Activated CD8-positive, alpha-beta memory T cell treated with anti-CD3 and anti-CD28 coated beads for 36 hours (primary cell): ENCODE data around the gene TRAF4. TPM values are rescaled to one million over a fixed set of nuclear protein-coding genes. Genes with fewer than 3 reads are reported as not detected.
"Not testable (repeated sequence)": the region's sequence is repeated elsewhere in the genome, so short reads cannot be mapped to it uniquely, and the experiment has no call there.

Experiments
- CTCF ChIA-PET: fragments of 350-600 bp; sonication (Branson Sonifier 250); formaldehyde crosslinking; loops from one replicate; lab custom pipeline; 2021; ENCODE audit warnings: antibody characterized with exemption; lab: Charles Lee
- POLR2A ChIA-PET: fragments of 350-600 bp; sonication (Branson Sonifier 250); formaldehyde crosslinking; loops from one replicate; lab custom pipeline; 2021; ENCODE audit warnings: antibody characterized with exemption; lab: Charles Lee
- total RNA-seq, 2 experiments: library from RNA; stranded (reverse); gene quantifications; one replicate each; pipeline ENCODE4 v1.2.3, GENCODE V29; 2021

TRAF4 gene
- total RNA-seq, 2 experiments from 2014 or later = 158 to 159 TPM

GRCh38 chr17:28751600-28752366 lies 8.0 kb downstream of the TRAF4 start:
- ChIA-PET POLR2A (interaction anchor here (0.7 to 10.4 kb wide), 6 partner anchors 8 to 161 kb away, joined by 3 to 102 read pairs (median 4); partner anchors contain the start of genes NEK8 and TLCD1), CTCF (interaction anchor here (0.7 to 14.9 kb wide), 9 partner anchors 10 to 201 kb away, joined by 3 to 286 read pairs (median 5); partner anchors contain the start of genes NEK8 and TLCD1)

DNA sequence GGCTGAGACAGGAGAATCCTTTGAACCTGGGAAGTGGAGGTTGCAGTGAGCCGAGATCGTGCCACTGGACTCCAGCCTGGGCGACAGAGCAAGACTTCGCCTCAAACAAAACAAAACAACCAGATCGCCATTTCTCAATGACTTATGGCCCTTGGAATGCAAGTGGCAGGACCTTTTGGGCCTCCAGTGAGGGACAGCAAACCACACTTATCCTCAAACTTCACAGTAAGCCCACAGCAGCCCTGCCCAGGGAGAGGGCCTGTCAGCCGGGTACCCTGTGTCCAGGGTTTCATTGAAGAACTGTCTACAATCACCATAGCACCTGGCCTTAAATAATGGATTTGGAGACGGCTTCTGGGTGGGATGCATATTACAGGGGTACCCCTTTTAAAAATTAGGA lies 11.7 kb downstream of the TRAF4 start:
- ChIA-PET CTCF (interaction anchor here (1.3 kb wide), 1 partner anchor 8 kb away, joined by 9 read pairs; no protein-coding TSS in a partner anchor), POLR2A (no interaction called here)

DNA sequence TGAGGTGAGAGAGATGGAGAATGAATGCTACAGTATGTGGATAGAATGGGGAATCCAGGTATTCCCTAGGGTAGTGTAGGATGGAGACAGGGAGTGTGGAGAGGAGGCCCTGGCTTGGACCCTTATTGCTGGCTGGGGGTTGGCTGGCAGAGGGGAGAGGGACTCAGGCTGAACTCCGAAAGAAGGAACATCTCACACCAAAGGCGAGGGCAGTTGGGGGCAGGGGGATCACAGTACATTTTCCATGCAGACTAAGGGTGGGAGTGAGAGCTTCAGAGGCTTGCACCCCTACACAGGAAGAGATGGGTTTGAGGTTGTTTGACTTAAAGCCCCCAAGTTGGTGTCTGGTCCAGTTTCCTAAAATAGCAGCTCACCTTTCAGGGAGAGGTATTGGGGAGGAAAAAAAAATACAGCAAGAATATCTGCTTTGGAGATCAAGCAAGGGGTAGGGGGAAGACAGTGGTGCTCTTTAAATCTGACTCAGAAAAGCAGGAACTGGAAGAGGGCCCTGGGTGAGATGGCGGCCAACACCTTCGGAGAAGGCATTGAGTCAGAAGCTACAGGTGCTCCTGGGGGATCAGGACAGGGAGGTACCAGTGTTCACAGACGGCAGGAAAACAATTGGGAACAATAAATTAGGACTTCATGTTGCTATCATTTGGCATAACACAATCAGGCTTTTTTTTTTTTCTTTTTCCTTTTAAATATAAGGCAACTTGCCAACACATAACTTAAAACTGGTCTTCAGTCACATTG lies 12.4 kb downstream of the TRAF4 start:
- ChIA-PET CTCF (interaction anchor here (1.5 to 2.3 kb wide), 2 partner anchors 16 to 29 kb away, joined by 3 to 10 read pairs; partner anchors contain the start of gene TLCD1), POLR2A (no interaction called here)

GRCh38 chr17:28758411-28759121 lies 14.8 kb downstream of the TRAF4 start:
- POLR2A ChIA-PET = no interaction called here

GRCh38 chr17:28759256-28759865 lies 15.6 kb downstream of the TRAF4 start:
- CTCF ChIA-PET = no interaction called here
- POLR2A ChIA-PET = no interaction called here

More at GRCh38 chr17:28758411-28759121, 14.8 kb downstream of the TRAF4 start:
- CTCF ChIA-PET = interaction anchor here (1.0 to 2.3 kb wide), 2 partner anchors 9 to 32 kb away, joined by 3 to 10 read pairs; partner anchors contain the start of gene TLCD1

DNA sequence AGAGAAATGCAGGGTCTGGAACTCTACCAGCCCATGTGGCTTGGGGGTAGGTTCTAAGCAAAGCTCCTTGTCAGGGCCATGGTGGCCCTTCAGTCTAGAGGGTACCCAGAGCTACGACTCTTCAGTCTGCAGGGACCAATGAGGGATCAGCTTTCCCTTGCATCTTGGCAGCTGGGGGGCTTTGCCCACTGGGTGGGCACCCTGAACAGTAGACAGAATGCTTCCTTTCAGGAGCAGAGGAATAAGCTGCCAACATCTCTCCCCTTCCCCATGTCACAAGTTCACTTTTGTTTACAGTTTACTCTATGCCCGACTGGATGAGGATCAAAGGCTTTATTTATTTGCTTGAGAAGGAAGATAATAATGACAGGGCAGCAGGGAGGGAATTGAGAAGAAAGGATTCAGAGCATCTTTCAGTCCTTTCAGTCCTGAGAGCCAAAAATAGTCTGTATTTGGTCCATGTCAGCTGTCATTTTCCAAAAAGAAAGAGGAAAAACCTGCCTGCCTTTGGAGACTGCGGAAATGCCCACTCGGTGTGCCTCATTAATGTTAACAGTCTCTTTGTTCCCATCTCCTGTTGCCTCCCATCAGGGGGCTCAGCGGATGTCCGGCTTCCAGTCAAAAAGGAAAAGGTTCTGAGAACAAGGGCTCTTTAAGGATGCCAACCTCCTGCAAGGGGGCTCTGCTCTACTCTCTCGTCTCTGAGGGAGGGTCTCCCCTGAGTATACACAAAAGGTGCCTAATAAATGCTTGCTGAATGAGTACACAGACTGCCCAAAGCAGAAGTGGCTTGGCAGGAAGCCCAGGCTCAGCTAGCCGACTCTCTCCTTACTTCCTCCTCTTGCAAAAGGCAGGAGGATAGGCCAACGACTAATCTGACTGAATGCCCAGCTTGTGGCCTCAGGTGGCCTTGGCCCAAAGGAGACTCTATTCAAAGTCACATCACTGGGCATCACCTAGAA lies 17.1 kb downstream of the TRAF4 start:
- POLR2A ChIA-PET = no interaction called here
- CTCF ChIA-PET = interaction anchor here (1.1 to 6.3 kb wide), 3 partner anchors 10 to 34 kb away, joined by 3 to 72 read pairs (median 4); partner anchors contain the start of genes NEK8 and TLCD1

GRCh38 chr17:28763137-28763799 lies 19.5 kb downstream of the TRAF4 start:
- ChIA-PET CTCF (interaction anchor here (0.7 to 6.3 kb wide), 42 partner anchors 9 to 349 kb away, joined by 3 to 72 read pairs (median 5); partner anchors contain the start of genes DHRS13, FAM222B, NEK8 and PIPOX), POLR2A (interaction anchor here (0.5 kb wide), 2 partner anchors 24 to 41 kb away, joined by 3 to 4 read pairs; no protein-coding TSS in a partner anchor)

DNA sequence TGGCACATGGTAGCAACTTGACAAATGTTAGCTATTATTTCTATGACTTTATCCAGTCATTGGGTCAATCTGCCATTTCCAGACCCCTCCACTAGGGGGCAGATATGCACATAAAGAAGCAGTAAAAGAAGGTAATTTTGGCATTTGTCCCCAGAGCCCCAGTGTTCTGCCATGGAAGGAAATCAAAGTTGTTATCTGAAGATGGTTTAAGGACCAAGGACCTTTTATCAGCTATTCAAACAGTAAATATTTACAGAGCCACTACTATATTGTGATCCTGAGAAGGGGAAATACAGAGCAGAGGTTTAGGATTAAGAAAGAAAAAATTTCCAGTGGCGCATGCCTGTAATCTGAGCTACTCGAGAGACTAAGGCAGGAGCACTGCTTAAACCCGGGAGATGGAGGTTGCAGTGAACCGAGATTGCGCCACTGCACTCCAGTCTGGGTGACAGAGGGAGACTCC lies 20.0 kb downstream of the TRAF4 start:
- CTCF ChIA-PET = interaction anchor here (0.7 to 6.3 kb wide), 42 partner anchors 8 to 348 kb away, joined by 3 to 72 read pairs (median 5); partner anchors contain the start of genes DHRS13, FAM222B, NEK8 and PIPOX
- POLR2A ChIA-PET = interaction anchor here (0.5 to 0.6 kb wide), 3 partner anchors 24 to 83 kb away, joined by 3 to 4 read pairs (median 3); no protein-coding TSS in a partner anchor

DNA sequence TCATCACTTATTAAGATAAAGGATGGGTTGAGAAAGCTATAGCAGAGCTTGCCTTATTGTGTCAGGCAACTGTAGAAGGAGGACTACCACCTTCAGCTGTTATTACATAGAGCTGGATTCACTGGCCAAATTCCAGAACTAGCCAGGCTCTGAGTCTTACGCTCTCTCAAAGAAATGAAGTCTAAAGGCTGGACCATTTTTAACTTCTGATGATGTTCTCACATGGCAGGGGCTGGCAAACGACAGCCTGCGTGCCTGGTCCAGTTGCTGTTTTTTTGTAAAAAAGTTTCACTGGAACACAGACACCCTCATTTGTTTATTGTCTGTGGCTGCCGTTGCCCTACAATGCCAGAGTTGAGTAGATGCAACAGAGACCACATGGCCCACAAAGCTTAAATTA lies 21.2 kb downstream of the TRAF4 start:
- ChIA-PET POLR2A (interaction anchor here (1.0 kb wide), 1 partner anchor 136 kb away, joined by 3 read pairs; no protein-coding TSS in a partner anchor), CTCF (interaction anchor here (0.5 to 6.3 kb wide), 11 partner anchors 7 to 489 kb away, joined by 3 to 72 read pairs (median 7); partner anchors contain the start of genes NEK8 and TLCD1)

DNA sequence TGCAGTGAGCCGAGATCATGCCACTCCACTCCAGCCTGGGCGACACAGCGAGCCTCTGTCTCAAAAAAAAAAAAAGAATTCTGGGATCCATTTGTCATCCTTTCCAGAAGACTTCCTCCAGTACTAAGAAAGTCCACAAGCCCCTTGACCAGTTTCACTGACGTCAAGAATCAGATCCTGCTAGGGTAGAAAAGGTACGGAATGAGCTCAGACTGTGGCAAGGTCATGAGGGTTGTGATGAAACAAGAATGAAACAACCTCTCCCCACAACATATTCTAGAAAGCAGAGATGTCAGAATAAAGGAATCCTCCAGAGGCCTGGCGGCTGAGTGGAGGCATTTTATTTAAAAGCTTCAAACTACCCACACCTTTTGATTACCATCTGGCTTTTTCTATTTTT lies 29.9 kb downstream of the TRAF4 start:
- CTCF ChIA-PET = interaction anchor here (0.6 to 2.5 kb wide), 5 partner anchors 9 to 343 kb away, joined by 3 to 12 read pairs (median 4); no protein-coding TSS in a partner anchor

DNA sequence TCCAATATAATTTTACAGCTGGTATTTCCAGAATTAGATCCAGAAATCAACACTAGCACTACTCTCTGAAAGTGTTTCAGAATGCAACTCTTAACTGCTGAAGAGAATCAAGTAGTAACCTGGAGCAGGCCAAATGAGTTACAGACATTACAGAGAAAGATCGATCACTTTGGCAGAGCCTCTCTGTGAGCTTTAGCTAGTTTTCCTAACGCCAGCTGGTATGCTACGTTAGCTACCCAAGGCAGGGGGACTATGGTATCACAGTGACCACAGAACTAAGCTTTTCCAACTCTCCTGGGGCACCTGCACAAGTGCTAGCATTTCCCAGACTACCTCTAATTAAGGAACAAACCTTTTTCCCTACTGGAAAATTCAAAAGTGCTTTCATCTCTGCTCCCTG lies 30.4 kb downstream of the TRAF4 start:
- ChIA-PET POLR2A (no interaction called here), CTCF (interaction anchor here (0.6 to 2.5 kb wide), 5 partner anchors 9 to 343 kb away, joined by 3 to 12 read pairs (median 4); no protein-coding TSS in a partner anchor)

More for the DNA sequence above, 29.9 kb downstream of the TRAF4 start:
- POLR2A ChIA-PET = no interaction called here

DNA sequence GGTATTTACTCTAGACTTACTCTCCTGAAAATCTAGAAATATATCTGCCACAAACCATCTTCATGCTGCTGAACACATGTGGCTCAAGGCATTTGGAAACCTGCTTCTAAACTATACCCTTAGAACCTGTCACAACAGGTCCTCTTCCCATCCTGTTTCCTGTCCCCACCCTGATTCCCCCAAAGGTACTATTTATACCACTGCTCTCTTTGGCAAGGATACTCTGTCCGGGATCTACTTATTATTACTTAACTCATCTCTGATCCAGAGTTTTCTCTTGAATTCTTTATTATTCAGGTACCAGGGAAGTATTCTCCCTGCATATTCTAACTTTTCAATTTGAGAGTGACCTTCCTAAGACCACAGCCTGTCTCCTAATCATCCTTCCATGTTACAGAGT lies 33.4 kb downstream of the TRAF4 start:
- POLR2A ChIA-PET = interaction anchor here (0.7 kb wide), 1 partner anchor 48 kb away, joined by 4 read pairs; no protein-coding TSS in a partner anchor

GRCh38 chr17:28779601-28780000 lies 35.8 kb downstream of the TRAF4 start:
- POLR2A ChIA-PET, CTCF ChIA-PET: not testable (repeated sequence)

More for the DNA sequence above, 33.4 kb downstream of the TRAF4 start:
- CTCF ChIA-PET = no interaction called here

- POLR2A ChIA-PET = no interaction called here
- CTCF ChIA-PET = interaction anchor here (1.4 kb wide), 1 partner anchor 20 kb away, joined by 5 read pairs; no protein-coding TSS in a partner anchor
Measured at GRCh38 chr17:28783161-28783560, 39.4 kb downstream of the TRAF4 start.

DNA sequence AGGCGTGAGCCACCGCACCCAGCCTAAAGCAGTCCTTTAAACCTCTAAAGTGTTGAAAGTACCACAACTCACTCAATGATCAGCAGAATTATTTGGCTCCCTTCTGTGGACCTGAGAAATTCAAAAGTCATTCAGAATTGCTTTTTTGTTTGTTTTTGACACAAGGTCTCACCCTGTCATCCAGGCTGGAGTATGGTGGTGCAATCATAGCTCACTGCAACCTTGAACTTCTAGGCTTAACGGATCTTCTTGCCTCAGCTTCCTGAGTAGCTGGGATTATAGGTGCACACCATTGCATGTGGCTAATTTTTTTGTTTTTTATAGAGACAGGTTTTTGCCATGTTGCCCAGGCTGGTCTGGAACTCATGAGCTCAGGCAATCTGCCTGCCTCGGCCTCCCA lies 44.3 kb downstream of the TRAF4 start:
- ChIA-PET CTCF (interaction anchor here (2.3 kb wide), 1 partner anchor 24 kb away, joined by 10 read pairs; no protein-coding TSS in a partner anchor), POLR2A (interaction anchor here (0.6 kb wide), 1 partner anchor 26 kb away, joined by 5 read pairs; no protein-coding TSS in a partner anchor)
